Measurements from ENCODE around the gene FAM98B.

Gene FAM98B

GRCh38 chr15:38504680-38505467 is 50.9 kb downstream of the FAM98B start:
- no peak for DNase-seq (ENCODE audit: low read depth)
- TF ChIP-seq, protein P1, sequence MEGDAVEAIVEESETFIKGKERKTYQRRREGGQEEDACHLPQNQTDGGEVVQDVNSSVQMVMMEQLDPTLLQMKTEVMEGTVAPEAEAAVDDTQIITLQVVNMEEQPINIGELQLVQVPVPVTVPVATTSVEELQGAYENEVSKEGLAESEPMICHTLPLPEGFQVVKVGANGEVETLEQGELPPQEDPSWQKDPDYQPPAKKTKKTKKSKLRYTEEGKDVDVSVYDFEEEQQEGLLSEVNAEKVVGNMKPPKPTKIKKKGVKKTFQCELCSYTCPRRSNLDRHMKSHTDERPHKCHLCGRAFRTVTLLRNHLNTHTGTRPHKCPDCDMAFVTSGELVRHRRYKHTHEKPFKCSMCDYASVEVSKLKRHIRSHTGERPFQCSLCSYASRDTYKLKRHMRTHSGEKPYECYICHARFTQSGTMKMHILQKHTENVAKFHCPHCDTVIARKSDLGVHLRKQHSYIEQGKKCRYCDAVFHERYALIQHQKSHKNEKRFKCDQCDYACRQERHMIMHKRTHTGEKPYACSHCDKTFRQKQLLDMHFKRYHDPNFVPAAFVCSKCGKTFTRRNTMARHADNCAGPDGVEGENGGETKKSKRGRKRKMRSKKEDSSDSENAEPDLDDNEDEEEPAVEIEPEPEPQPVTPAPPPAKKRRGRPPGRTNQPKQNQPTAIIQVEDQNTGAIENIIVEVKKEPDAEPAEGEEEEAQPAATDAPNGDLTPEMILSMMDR (conservative IDR thresholded peaks at IDR 0.05; ENCODE audit: low read length), result no peak
- no peak overlapping the region for H3K4me3 ChIP-seq (ENCODE audit: low read length)

DNA sequence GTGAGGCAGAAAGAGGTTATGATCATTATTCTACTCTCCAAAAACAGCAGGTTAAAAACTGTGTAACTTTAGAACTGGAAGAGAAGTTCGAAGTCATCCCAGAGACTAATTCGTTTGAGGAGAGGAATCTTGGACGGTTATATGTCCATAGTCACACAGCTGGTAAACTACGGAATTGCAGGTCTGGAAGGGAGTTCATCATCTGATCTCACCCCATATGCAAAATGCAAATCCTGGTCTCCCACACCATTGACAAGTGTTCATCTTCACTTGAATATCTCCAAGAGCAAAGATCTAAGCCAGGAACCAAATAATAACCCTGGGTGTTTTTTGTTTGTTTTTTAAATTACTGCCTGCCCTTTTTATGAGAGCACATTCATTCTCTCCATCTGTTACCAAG is 53.1 kb downstream of the FAM98B start:
- DNase-seq (ENCODE audit: low read depth), result no peak
- H3K4me3 ChIP-seq (ENCODE audit: low read length), result no peak overlapping the region
- TF ChIP-seq, protein P1 (conservative IDR thresholded peaks at IDR 0.05; ENCODE audit: low read length), result no peak

- TF ChIP-seq, protein P1 (conservative IDR thresholded peaks at IDR 0.05; ENCODE audit: low read length), result no peak
- H3K4me3 ChIP-seq (ENCODE audit: low read length), result no peak overlapping the region
- no peak for DNase-seq (ENCODE audit: low read depth)
These were observed 53.6 kb downstream of the FAM98B start for GRCh38 chr15:38507570-38507969.

GRCh38 chr15:38508647-38509046 is 54.7 kb downstream of the FAM98B start:
- H3K4me3 ChIP-seq (ENCODE audit: low read length), result no peak overlapping the region
- DNase-seq (ENCODE audit: low read depth), result no peak
- TF ChIP-seq, protein P1 (conservative IDR thresholded peaks at IDR 0.05; ENCODE audit: low read length), result no peak

- peak; percentile 35 for DNase-seq (ENCODE audit: low read depth)
- TF ChIP-seq, protein P1 (conservative IDR thresholded peaks at IDR 0.05; ENCODE audit: low read length), result no peak
- H3K4me3 ChIP-seq (ENCODE audit: low read length), result no peak overlapping the region
These were observed 55.2 kb downstream of the FAM98B start for GRCh38 chr15:38509152-38509551.

- no peak overlapping the region for H3K4me3 ChIP-seq (ENCODE audit: low read length)
- TF ChIP-seq, protein P1 (conservative IDR thresholded peaks at IDR 0.05; ENCODE audit: low read length), result no peak
- DNase-seq (ENCODE audit: low read depth), result no peak
These were observed 59.0 kb downstream of the FAM98B start for GRCh38 chr15:38512901-38513300.

DNA sequence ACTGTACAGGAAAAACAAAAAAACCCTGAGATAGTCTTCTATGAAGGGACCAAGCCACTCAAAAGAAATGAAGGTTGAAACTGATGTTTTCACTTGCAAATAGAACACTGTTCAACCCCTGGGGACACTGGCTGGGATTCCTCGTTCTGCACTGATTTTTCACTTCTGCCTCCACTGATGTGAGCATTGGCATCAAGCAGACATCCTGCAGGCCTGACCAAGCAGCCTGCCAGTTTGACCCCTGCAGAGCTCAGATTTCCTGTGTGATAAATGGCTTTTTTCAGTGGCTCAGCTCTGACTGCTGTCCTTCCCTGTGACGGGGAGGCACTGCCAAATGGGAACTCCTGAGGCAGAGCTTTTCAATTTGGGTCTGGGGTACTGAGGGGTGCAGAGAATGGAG is 60.7 kb downstream of the FAM98B start:
- TF ChIP-seq, protein P1 (conservative IDR thresholded peaks at IDR 0.05; ENCODE audit: low read length), result no peak
- no peak overlapping the region for H3K4me3 ChIP-seq (ENCODE audit: low read length)
- no peak for DNase-seq (ENCODE audit: low read depth)

Data from AG10803 (cell line).